Thyroid gland (tissue), 4 donors: ENCODE results near the gene MTUS2.

Experiments
- CTCF ChIP-seq, 6 experiments: fragments of 200-600 bp in 3 of 6; fragments of 450-650 bp in 3 of 6; sonication (generic) in 3 of 6; IDR thresholded peaks; one replicate each; pipeline ENCODE4 v1.5.1; 2016 to 2019; ENCODE audit warnings: antibody characterized with exemption in 6 of 6, mild to moderate bottlenecking in 2 of 6, inconsistent platforms in 1 of 6, moderate library complexity in 1 of 6
- POLR2A ChIP-seq, 2 donors: fragments of 450-650 bp; IDR thresholded peaks; one replicate each; pipeline ENCODE4 v1.6.1; 2017; ENCODE audit warnings: antibody characterized with exemption in 2 of 2, mild to moderate bottlenecking in 2 of 2, moderate library complexity in 1 of 2

DNA sequence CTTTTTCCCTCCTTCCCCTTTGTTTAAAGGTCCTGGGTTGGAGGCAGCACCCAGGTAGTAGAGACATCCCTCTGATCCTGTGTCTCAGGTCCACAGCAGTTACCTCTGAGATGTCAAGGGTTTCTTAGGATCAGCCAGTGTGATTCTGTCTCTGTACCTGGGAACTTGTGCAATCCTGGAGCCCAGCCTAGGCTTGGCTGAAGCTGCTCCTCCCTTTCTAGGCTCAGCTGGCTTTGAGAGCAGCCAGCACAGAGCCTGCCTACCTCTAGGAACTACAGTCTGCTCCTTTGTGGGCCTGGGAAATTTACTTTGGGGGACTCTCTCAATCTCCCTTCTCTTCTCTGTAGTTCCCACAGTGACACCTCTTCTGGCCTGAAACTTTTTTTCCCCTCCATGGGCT, 171.6 kb downstream of the MTUS2 start:
- no peak for TF ChIP-seq CTCF (IDR thresholded peaks at IDR 0.05)
- TF ChIP-seq POLR2A (IDR thresholded peaks at IDR 0.05): no peak
